Measurements from ENCODE around the gene ADORA1.

GRCh38 chr1:203121186-203122015 lies 6.1 kb upstream of the ADORA1 start:
- TF ChIP-seq, protein P1, sequence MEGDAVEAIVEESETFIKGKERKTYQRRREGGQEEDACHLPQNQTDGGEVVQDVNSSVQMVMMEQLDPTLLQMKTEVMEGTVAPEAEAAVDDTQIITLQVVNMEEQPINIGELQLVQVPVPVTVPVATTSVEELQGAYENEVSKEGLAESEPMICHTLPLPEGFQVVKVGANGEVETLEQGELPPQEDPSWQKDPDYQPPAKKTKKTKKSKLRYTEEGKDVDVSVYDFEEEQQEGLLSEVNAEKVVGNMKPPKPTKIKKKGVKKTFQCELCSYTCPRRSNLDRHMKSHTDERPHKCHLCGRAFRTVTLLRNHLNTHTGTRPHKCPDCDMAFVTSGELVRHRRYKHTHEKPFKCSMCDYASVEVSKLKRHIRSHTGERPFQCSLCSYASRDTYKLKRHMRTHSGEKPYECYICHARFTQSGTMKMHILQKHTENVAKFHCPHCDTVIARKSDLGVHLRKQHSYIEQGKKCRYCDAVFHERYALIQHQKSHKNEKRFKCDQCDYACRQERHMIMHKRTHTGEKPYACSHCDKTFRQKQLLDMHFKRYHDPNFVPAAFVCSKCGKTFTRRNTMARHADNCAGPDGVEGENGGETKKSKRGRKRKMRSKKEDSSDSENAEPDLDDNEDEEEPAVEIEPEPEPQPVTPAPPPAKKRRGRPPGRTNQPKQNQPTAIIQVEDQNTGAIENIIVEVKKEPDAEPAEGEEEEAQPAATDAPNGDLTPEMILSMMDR (IDR thresholded peaks at IDR 0.05; ENCODE audit: insufficient read depth, low read length, poor library complexity, severe bottlenecking), result no peak
- TF ChIP-seq EZH2phosphoT487 (conservative IDR thresholded peaks at IDR 0.05; ENCODE audit: low read length), result no peak

Data from SU-DHL-6 (cell line).